ENCODE data around the gene COX5A.
A peak's percentile ranks its signal among the peaks of the same experiment; 100 is the strongest.

COX5A gene

DNA sequence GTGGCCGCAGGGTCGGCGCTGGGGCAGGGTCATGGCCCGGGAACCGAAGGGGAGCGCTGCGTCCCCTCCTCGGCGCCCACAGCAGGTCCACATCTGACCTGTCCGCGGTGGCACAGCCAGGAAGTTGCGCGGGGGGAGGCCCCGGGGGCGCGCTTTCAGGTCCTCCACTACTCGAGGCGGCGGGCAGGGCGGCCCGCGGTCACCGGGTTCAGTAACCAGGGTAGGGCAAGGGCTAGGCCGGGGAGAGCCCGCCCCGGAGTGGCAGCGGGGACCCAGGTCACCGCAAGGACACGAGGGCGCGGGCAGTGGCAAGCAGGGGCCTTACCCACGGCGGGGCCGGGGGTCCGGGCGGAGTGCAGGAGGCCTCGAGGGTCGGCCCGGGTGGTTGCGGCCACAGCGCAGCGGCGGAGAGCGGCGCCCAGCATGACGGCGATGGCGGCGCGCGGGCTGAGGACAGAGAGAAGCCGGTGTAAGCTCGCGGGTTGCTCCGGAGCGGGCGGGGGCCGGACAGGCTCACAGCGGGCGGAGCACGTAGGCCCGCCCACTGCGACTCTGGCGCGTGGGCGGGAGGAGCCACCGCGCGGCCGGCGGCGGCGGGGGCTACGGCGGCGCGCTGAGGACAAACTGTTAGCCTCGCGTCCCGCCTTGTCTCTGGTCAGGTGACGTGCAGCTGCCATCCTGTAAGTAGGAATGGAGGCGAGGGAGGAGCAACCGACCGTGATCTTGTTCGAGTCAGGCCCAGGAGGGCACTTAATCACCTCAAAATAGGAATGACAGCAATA, at the start of gene COX5A:
Gene COX5A, minus strand, starts transcription at position 484 of the 782 bp plus-strand sequence. Its CDS starts 59 bp downstream, at position 425.
- peaks cover 44% of the 10 kb centered on the region for H4K20me1 ChIP-seq
- H3K36me3 ChIP-seq = peaks cover 14% of the 10 kb centered on the region; the same call in 1 of the 2 replicates
- peak within 1 kb of the TSS; percentile 97 for H3K4me3 ChIP-seq
- H3K27me3 ChIP-seq = no peaks in the 10 kb centered on the region
- peaks cover 35% of the 10 kb centered on the region for H3K4me1 ChIP-seq
- peak within 1 kb of the TSS; percentile 97 for H3K9ac ChIP-seq
- peak within 1 kb of the TSS; percentile 91 for H3K4me2 ChIP-seq
- H3K27ac ChIP-seq = peak within 1 kb of the TSS; percentile 96
- no peaks in the 10 kb centered on the region for H3K9me3 ChIP-seq
- TF ChIP-seq Cebpa-rat (IDR thresholded peaks at IDR 0.05) = no peak

DNA sequence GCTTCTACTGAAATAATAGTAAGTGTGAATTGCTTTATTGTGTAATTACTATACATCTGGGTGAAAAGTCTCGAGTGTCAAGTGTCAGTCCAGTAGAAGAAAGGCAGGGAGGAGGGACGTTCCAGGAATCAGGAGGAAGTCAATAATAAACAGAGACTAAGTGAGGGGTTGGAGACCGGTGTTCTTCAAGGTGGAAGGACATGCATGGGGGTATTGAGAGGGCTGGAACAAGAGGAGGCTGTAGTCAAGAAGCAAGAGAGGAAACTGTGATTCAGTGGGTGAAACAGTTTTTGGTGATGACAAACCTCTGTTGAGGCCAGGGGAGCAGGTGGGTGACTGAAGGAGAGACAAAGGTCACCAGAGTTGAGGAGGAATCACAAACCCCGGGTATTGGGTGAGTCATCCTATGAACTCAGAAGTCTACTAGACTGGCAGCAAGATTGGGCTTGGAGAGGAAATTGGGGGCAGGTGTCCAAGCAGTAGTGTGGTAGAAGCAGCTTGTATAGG, 45.9 kb upstream of the COX5A start:
- Histone ChIP-seq H3K4me3 (no peak overlapping the region), H3K27me3 (no peaks in the 10 kb centered on the region), H3K4me1 (no peaks in the 10 kb centered on the region), H3K36me3 (no peaks in the 10 kb centered on the region), H3K9ac (no peak overlapping the region), H3K9me3 (no peaks in the 10 kb centered on the region), H3K4me2 (no peak overlapping the region), H3K27ac (no peak overlapping the region), H4K20me1 (no peaks in the 10 kb centered on the region)
- no peak for TF ChIP-seq Cebpa-rat (IDR thresholded peaks at IDR 0.05)

DNA sequence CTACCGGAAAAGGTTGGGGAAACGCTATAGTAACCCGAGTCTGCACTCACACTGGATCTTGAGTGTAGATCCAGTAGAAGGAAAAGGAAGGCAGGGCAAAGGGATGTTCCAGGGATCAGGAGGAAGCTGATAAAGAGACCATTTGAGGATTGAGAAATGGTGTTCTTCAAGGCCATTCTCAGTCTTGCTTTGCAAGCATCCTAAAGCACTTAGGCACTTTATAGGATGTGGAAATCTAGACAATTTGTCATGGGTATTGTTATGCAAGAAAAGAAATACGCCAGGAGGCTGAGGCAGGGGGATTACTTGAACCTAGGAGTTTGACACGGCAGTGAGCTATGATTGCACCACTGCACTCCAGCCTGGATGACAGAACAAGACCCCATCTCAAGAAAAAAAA, 44.3 kb upstream of the COX5A start:
- Histone ChIP-seq H3K9ac (no peak overlapping the region), H3K36me3 (no peaks in the 10 kb centered on the region), H3K4me3 (no peak overlapping the region), H3K4me1 (no peaks in the 10 kb centered on the region), H3K4me2 (no peak overlapping the region), H3K27ac (no peak overlapping the region), H4K20me1 (no peaks in the 10 kb centered on the region), H3K9me3 (no peaks in the 10 kb centered on the region), H3K27me3 (no peaks in the 10 kb centered on the region)
- TF ChIP-seq Cebpa-rat (IDR thresholded peaks at IDR 0.05) = no peak

DNA sequence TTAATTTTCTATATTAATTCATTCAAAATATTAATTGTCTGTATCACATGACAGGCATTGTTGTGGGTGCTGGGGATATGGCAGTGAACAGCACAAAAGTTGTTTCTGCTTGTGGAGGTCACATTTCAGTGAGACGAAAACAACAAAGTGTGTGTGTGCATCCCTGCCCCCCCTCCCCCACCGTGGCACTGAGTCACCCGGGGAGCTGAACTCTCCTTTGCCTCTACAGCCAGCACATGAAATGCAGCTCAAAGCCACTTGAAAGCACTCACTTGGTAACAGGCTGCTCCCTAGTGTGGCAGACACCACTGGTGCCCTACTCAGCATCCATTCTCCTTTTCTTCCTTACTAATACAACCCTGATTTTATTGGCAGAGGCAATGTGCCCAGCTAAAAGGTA, 40.6 kb upstream of the COX5A start:
- H3K4me3 ChIP-seq = no peak overlapping the region
- H3K27ac ChIP-seq = no peak overlapping the region
- H3K27me3 ChIP-seq = no peaks in the 10 kb centered on the region
- TF ChIP-seq Cebpa-rat (IDR thresholded peaks at IDR 0.05) = no peak
- H3K36me3 ChIP-seq = no peaks in the 10 kb centered on the region
- no peak overlapping the region for H3K4me2 ChIP-seq
- H3K4me1 ChIP-seq = no peaks in the 10 kb centered on the region
- no peaks in the 10 kb centered on the region for H3K9me3 ChIP-seq
- no peak overlapping the region for H3K9ac ChIP-seq
- no peaks in the 10 kb centered on the region for H4K20me1 ChIP-seq

DNA sequence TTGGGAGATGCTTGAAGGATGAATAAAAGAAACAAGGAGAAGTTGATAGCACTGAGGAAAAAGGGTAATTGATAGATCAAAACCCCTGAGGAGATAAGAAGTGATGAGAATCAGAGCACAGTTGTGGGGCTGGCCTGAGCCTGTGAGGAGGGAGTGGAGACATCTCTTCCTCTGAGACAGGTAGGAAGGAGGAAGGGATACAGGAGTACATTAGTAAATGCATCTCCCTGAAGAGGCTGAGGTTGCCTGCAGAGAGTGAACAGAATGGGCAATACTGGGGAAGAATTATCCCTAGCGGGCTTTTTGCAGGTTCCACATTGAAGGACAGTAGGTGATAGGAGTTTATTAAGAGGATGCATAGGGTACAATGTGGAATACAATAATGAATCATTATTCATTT, 40.2 kb upstream of the COX5A start:
- H3K4me2 ChIP-seq = no peak overlapping the region
- no peaks in the 10 kb centered on the region for H3K4me1 ChIP-seq
- no peaks in the 10 kb centered on the region for H3K9me3 ChIP-seq
- no peaks in the 10 kb centered on the region for H4K20me1 ChIP-seq
- no peak for TF ChIP-seq Cebpa-rat (IDR thresholded peaks at IDR 0.05)
- H3K27me3 ChIP-seq = no peaks in the 10 kb centered on the region
- no peak overlapping the region for H3K27ac ChIP-seq
- H3K4me3 ChIP-seq = no peak overlapping the region
- no peak overlapping the region for H3K9ac ChIP-seq
- no peaks in the 10 kb centered on the region for H3K36me3 ChIP-seq

DNA sequence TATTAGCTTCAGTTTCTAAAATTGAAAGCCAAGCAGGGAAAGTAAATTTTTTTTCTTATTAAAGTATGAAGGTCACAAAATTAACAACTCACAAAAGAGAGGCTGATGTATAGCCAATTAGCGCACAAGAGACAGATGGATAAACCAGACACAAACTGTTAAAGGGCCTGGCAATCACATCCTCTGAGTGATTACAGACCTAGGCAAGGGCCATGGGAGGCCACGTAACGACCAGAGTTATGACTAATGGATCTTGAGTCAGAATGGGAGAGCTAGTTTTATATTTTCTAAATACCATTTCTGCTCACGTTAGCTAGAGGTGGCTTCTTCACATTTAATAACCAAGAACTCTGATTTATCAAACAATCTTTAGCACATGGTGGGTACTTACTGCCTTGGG, 39.7 kb upstream of the COX5A start:
- H3K36me3 ChIP-seq = no peaks in the 10 kb centered on the region
- no peak overlapping the region for H3K4me3 ChIP-seq
- H4K20me1 ChIP-seq = no peaks in the 10 kb centered on the region
- H3K9me3 ChIP-seq = no peaks in the 10 kb centered on the region
- TF ChIP-seq Cebpa-rat (IDR thresholded peaks at IDR 0.05) = no peak
- H3K27me3 ChIP-seq = no peaks in the 10 kb centered on the region
- H3K27ac ChIP-seq = no peak overlapping the region
- no peak overlapping the region for H3K4me2 ChIP-seq
- no peaks in the 10 kb centered on the region for H3K4me1 ChIP-seq
- no peak overlapping the region for H3K9ac ChIP-seq

DNA sequence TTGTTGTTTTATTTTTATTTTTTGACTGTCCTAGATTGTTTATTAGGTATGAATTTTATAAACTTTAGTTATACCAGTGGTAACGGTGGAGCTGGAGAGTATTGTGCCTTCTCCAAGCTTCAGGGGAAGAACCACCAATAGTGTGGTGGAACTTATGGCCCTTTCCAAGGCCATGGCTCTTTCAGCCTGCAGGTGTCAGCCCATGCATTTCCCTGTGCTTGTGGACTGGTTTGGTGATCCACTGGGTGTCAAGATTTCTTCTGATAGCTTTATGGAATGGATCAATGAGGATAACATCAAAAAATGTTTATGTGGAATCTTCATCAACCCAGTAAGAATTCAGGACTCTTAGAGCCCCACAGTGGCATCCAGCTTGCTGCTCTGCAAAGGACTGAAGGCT, 38.3 kb upstream of the COX5A start:
- no peaks in the 10 kb centered on the region for H4K20me1 ChIP-seq
- no peak overlapping the region for H3K27ac ChIP-seq
- H3K9ac ChIP-seq = no peak overlapping the region
- no peak overlapping the region for H3K4me3 ChIP-seq
- H3K9me3 ChIP-seq = no peaks in the 10 kb centered on the region
- no peaks in the 10 kb centered on the region for H3K36me3 ChIP-seq
- no peak overlapping the region for H3K4me2 ChIP-seq
- H3K27me3 ChIP-seq = no peaks in the 10 kb centered on the region
- no peaks in the 10 kb centered on the region for H3K4me1 ChIP-seq
- no peak for TF ChIP-seq Cebpa-rat (IDR thresholded peaks at IDR 0.05)

DNA sequence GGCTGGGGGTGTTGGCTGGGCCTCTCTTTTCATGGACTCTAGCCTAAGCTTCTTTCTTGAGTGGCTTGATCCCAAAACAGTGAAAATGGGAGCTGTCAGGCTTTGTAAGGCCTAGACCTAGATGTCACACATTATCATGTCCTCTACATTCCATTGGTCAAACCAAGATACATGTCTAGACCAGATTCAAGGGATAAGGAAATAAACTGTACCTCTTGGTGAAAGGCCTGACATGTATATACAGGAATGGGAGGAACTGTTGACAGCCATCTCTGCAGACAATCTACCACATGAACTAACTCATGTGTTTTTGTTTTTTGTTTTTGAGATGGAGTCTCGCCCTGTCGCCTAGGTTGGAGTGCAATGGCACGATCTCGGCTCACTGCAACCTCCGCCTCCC, 29.8 kb upstream of the COX5A start:
- no peak for TF ChIP-seq Cebpa-rat (IDR thresholded peaks at IDR 0.05)
- Histone ChIP-seq H3K27me3 (no peaks in the 10 kb centered on the region), H3K4me2 (no peak overlapping the region), H4K20me1 (no peaks in the 10 kb centered on the region), H3K4me1 (no peaks in the 10 kb centered on the region), H3K9ac (no peak overlapping the region), H3K27ac (no peak overlapping the region), H3K36me3 (no peaks in the 10 kb centered on the region), H3K4me3 (no peak overlapping the region), H3K9me3 (no peaks in the 10 kb centered on the region)

DNA sequence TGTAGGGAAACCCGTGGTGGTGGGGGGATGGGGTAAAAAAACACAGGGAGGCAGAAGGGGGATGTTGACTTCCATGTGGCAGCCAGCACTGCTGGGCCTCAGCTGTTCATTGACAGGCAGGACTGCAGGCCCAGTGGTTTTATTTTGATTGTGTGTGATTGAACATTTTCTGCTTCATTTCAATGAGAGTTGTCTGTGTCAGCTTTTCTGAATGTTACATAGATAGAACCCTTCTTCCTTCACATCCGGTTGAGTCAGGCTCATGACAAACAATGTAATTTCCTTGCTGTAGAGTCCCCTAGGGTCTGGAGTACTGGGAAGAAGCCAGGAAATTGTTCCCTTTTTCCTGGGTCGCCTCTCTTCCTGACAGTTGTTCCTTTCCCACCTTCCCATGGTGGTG, 26.9 kb upstream of the COX5A start:
- H4K20me1 ChIP-seq = no peaks in the 10 kb centered on the region
- no peak overlapping the region for H3K4me3 ChIP-seq
- TF ChIP-seq Cebpa-rat (IDR thresholded peaks at IDR 0.05) = no peak
- H3K4me2 ChIP-seq = no peak overlapping the region
- no peaks in the 10 kb centered on the region for H3K9me3 ChIP-seq
- H3K4me1 ChIP-seq = peaks cover 10% of the 10 kb centered on the region; the same call in 1 of the 2 replicates
- no peak overlapping the region for H3K9ac ChIP-seq
- no peak overlapping the region for H3K27ac ChIP-seq
- H3K27me3 ChIP-seq = peaks cover 16% of the 10 kb centered on the region
- no peaks in the 10 kb centered on the region for H3K36me3 ChIP-seq

DNA sequence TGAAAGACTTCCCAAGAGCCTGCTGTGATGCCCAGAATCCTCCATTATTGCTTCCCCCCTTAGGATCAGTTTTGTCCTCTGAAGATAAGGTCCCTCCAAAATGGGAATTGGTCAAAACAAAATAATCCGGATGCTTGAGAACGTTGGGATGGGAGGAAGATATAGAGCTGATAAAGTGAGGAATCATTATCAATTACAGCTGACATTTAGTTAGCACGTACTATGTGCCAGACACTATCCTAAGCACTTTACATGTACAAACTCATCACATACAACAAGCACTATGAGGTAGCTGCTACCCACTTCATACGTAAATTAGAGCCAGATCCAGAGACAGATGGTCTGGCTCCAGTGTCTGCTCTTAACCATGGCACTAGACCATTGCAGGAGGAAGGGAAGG, 25.3 kb upstream of the COX5A start:
- peaks cover 10% of the 10 kb centered on the region; the same call in 1 of the 2 replicates for H3K4me1 ChIP-seq
- no peaks in the 10 kb centered on the region for H3K9me3 ChIP-seq
- no peak for TF ChIP-seq Cebpa-rat (IDR thresholded peaks at IDR 0.05)

More for the DNA sequence above, 25.3 kb upstream of the COX5A start:
- Histone ChIP-seq H3K4me3 (no peak overlapping the region), H3K9ac (no peak overlapping the region), H3K4me2 (no peak overlapping the region), H3K27ac (no peak overlapping the region), H3K27me3 (peaks cover 32% of the 10 kb centered on the region), H4K20me1 (peaks cover 8% of the 10 kb centered on the region; the same call in 1 of the 2 replicates), H3K36me3 (no peaks in the 10 kb centered on the region)

Measured in BLaER1 (cell line).